HG02840 (cell line): ENCODE data around the gene LRRK1.

ENCODE experiments used
- ATAC-seq: cut with Tn5 transposase; IDR thresholded peaks from one replicate; pipeline ENCODE4 v1.9.1; 2021; ENCODE audit warnings: mild to moderate bottlenecking, moderate library complexity, moderate number of reproducible peaks; ENCODE audit not compliant: unreplicated experiment, low FRiP score

Gene LRRK1

DNA sequence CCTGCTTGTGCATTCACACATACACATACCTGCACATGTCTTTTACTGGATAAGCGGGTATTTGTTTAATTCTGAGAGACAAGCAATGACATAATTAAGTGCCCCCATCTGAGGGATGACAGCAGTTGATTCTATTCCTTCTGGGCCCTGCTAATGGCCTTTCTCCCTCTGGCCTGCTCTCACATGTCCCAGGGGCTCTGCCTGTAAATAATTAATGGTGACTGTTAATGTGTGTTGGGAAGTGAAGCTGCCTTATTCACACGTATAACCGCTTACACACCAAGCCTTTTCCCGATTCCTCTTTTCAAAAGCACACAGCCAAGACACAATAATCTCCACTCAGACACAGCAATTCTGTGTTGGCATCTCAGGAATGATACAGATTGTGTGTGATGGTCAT, 47.8 kb downstream of the LRRK1 start:
- ATAC-seq = peak; percentile 75

DNA sequence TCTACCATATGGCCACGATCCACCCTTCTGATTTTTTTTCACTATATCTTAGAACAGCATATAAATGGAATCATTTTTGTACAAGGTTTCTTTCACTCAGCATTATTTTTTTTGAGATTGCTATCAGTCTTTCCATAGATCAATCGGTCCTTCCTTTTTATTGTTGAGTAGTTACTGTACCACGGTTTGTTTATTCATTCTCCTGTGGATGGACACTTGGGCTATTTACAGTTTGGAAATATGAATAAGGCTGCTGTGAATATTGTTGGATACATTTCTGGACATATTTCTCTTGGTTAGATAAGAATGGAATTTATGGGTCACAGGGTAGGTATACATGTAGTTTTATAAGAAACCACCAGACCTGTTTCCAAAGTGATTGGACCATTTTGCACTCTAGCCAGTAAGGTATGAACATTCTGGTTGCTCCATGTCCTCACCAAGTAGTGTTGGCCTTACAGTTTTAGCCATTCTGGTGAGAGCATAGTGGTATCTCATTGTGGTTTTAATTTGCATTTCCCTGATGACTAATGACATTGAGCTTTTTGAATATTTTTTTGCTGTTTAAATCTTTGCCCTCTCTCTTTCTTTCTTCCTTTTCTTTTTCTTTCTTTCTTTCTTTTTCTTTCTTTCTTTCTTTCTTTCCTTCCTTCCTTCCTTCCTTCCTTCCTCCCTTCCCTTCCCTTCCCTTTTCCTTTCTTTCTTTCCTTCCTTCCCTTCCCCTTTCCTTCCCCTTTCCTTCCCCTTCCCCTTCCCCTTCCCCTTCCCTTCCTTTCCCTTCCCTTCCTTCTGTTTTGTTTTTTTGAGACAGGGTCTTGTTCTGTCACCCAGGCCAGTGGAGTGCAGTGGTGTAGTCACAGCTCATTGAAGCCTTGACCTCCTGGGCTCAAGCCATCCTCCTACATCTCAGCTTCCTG, 49.2 kb downstream of the LRRK1 start:
- ATAC-seq = no peak

DNA sequence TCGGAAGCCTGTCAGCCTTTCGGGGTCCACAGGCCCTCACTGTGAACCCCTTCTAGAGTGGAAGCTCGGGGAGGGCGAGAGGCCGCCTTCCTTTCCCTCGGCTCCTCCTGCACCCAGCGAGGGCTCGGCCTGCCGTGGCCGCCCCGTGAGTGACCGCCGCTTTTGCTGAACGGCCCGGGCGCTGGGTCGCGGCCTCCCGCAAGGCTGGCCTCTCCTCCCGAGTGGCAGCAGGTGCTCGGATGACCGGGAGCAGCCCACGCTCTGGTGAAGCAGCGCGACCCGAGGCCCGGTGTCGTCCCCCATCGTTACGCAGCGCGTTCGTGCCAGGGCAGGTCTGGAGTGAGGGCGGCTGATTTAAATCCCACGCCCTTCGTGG, 53.8 kb downstream of the LRRK1 start:
- ATAC-seq = no peak

DNA sequence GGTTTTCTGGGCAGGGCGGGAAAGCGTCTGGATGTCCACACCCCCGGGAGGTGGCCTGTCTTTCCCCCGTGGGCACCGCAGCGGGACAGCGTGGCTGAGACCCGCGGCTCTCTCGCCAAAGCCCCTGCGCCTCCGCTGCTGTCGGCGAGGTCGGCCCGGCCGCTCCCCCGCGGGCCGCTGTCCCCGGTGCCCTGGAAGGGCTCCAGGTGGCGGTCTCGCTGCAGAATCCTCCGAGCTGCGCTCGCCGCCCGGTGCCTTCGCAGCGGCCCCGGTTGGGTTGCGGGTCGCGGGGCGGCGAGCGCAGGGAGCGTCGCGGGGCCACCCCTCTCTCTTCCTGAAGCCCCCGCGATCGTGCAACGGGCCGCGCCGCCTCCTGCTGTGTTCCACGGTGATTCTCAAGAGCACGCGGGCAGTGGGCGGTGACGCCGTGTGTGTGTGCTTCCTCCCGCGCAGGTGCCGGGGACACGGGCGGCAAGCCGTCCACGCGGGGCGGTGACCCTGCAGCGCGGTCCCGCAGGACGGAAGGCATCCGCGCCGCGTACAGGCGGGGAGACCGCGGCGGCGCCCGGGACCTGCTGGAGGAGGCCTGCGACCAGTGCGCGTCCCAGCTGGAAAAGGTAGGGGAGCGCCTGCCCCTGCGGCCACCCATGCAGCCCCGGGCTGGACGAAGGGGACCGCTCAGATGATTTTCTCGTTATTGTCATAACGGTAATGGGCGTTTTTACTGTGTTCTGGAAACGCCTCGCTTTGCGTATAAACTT, 54.4 kb downstream of the LRRK1 start:
- ATAC-seq = no peak

DNA sequence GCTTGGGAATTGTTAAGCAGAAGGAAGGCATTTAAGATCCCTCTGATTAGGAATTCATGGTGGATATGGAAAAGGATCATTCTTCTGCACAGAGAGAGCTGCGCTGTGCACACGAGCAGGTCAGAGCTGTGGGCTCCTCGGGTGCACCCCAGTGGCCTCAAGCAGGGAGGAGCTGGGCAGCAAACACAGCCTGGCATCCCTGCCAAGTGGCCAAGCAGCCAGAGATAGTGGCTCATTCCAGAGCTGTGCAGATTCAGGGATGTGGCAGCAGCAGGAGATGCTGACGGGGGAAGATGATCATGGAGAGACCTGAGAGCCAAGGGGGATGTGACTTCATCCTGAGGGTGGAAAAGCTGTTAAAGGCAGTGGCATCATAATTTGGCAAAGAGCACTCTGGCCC, 55.9 kb downstream of the LRRK1 start:
- ATAC-seq = no peak

DNA sequence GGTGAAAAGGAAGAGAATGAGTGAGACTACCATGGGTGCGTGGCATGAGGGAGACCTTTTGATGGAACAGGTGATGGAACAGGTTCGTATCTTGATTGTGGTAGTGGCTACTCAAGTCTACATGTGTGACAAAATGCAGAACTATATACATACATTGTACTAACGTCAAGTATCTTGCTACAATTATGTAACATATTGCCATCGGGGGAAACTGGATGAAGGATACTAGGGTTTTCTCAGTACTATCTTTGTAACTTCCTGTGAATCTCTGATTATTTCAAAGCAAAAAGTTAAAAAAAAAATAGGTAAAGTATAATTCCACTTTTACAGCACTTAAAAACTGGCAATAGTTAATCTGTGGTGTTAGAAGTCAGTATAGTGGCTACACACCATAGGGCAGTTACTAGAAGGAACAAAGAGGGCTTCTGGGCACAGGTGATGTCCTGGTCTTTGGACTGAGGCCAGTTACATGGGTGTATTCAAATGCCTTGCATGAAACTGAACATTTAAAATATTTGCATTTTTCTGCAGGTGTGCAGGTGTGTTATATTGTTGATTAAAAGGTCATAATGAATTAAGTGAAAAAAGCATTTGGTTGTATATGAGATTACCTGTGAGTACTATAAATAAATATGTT, 61.4 kb downstream of the LRRK1 start:
- no peak for ATAC-seq

DNA sequence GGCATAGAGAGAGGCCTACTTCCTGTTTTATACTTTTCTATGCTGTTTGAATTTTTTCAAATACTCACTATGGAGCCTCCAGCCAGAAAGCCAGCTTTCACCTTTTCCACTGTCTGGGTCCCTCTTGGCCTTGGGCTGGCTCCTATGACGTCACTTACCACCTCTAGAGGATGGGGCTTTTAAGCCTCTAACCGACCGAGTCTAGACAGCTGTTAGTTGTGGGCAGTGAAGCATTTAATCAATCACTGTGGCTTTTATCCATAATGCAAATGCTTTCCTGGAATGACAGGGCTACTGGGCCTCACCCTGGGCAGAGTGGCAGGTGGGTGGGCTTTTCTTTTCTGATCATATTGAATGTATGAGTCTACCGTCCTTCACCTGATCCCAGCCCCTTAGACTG, 61.9 kb downstream of the LRRK1 start:
- no peak for ATAC-seq

DNA sequence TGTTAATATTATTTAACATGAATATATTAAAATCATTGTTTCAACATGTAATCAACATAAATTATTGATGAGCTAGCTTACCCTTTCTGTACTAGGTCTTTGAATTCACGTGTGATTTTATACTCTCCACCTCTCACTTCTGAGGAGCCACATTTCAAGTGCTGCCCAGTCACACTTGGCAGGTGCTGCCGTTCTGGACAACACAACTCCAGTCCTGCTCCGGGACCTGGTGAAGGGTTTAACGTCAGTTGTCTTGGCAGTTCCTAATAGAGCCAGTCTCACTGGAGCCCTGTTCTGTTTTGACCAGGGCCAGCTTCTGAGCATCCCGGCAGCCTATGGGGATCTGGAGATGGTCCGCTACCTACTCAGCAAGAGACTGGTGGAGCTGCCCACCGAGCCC, 64.1 kb downstream of the LRRK1 start:
- no peak for ATAC-seq

DNA sequence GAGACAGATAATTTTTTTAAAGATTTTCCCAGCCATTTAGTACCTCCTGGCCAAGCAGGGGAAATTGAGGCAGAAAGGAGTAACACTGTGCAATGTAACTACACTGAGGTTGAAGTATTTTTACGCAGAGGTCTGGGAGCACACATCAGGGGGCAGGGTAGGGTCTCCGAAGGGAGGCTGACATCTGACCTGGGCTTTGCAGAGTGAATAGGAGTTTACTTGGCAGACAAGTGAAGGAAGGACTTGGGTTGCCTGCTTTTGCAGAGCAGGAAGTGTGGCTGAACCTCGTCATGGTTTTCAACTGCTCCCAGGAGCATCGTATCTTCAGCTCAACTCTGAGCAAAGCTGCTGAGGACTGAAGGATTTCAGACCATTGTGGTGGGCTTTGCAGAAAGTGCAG, 66.2 kb downstream of the LRRK1 start:
- ATAC-seq = no peak

DNA sequence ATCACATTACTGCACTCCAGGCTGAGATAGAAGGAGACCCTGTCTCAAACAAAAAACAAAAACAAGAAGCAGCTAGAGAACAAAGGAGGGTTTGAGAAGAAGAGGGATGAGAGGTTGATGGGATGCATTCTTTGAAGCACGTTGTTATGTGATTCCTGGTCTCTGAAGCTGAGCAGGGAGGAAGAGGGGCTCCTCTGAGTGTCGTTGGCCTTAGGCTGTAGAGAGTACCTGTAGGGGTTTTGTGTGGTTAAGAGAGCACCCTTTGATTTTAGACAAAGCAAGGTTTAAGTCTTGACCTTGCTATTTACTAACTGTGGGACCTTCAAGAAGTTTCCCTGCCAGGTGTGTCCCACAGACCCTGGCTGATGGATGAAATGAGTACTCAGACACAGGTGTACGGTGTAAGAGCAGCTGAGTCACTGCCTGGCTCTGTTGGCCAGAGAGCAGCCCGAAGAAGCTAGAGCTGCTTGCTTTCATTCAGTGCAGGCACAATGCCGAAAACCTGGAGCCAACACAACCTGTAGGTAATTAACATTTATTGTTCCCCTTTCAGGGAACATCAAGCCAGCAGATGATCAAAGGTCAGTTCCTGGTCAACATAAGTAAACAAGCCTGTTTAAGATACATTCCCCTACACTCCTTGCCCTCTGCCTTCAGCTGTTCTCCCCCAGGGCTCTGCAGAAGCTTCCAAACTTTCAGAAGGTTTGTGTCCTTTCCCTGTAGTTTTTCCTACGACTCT, 67.2 kb downstream of the LRRK1 start:
- ATAC-seq = no peak

DNA sequence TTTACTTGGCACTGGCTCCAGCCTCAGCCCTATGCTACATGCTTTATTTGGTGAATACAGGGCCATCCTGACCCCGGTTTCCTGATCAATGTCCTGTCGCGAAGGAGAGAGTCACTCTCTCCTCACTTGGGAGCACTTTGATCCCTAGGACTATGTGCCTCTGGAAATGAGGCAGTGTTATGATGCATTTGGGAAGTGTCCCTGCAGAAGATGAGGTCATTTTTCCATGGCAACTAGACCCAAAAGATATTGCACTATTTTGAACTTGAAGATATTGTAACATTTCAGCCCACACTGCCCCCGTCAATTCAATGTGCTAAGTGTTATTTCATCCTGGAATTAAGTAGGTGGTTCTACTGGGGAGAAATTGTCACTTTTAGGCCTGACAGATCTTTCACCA, 68.0 kb downstream of the LRRK1 start:
- no peak for ATAC-seq

DNA sequence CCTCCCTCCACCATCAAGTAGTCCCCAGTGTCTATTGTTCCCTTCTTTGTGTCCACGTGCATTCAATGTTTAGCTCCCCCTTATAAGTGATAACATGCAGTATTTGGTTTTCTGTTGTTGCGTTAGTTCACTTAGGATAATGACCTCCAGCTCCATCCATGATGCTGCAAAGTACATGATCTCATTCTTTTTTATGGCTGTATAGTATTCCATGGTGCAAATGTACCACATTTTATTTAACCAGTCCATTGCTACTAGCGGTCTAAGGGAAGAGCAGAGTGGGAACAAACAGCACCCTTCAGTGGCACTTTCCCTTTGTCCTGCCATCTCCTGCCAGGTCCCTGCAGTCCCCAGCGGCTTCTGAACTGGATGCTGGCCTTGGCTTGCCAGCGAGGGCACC, 69.1 kb downstream of the LRRK1 start:
- ATAC-seq = no peak

DNA sequence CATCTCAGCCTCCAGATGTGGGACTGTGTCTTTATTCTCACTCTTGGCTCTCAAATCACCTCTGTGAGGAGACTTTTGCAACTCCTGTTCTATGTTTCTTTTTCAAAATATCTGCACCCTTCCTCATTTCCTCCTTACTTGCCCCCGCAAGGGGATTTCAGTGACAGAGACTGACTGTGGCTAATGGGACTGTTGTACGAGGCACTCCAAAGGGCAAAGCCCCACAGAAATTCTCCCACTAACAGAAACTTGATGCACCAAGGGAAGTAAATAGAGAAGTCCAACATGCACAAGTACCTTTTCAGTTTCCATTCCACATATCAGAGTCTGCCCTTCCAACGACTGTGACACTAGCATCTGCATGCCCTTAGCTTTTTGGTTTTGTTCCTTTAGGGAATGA, 69.7 kb downstream of the LRRK1 start:
- ATAC-seq = no peak

DNA sequence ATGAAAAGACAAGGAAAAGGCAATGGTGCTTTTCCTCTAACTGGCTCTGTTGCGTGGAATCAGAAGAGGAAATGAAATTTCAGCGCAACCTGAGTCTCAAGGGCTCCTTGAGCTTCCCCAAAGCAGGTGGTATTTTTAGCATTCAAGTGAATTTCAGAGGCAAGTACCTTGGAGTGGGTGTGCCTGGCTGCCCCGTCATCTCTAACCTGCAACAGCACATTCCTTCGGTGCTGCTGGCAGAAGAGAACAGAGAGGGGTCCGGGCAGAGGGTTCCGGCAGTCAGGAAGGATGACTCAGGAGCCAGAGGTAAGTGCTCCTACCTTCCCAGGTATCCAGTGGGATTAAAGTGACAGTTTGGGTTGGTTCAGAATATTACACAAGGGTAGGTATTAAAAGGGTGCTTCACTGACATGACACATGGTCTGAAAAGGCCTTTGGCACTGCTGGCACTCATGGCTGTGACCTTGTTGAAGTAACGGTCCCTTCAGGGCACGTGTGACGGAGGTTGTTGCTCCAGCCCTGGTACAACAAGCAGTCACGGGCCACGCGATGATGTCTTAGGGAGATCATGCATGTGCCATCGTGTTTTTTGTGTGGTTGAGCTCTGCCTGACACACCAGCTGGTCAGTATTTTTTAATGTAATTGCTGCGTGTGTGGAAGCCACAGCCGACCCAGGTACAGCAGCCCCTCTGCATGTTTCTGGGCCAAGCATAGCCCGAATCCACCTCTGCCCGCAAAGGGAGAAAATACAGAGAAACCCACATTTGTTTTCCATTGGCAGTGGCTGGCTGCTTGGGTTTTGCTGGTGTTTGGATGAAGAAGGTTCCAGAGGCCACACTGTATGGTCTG, 75.7 kb downstream of the LRRK1 start:
- ATAC-seq = no peak

DNA sequence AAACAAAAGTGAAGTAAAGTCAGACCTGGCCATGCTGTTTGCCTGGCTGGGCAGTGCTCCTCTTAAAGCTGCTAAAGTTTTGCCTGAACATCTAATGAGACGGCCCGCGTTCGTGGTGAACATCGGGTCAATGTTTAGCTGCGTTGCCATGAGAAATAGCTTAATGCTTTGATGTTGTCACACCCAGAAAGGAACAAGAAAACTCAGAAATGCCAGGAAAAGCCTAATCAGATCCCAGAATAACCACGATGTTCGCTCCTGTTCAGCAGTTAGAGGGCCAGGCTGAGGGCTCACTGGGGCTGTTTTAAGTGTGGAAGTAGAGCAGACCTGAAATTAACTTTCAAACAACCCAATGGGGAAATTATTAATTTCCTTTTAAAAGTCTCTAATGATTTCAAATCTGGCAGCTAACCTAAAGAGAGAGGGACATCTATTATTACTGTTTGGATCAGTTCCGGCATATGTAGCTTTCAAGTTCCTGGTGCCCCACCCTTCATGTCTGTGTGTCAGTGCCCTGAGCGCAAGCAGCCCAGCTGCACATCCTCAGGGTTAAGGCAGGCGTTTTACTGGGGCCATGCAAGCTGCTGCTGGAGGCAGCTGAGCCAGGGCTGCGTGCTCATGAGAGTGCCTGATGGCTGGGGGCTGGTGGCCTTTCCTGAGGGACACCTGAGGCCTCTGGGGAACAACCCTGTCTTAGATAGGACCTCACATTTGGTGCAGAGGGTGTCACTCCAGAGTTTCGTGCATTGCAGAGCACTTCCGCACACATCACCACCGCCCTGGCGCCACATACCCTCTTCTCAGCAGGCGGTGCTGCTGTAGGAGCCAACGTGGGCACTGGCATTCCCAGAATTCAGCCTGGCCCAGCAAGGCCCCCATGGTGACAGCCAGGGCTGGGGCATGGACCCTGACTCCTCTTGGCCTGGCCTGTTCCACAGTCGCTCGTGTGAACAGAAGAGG, 76.6 kb downstream of the LRRK1 start:
- no peak for ATAC-seq

DNA sequence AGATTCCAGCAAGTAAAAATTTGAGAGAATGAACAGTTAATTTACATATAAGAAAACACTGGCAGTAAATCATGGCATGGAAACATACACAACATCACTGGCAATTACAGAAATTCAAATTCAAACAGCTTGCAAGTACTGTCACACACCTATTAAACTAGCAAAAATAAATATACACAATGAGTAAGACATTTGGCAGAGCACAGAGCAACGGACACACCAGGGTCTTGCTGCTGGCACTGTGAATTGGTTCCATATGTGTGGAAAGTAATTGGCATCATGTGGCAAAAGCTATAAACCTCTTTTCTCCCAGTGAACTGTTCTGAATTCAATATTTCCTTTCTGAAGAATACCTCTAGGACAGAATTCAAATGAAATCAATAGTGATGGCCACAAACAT, 78.3 kb downstream of the LRRK1 start:
- no peak for ATAC-seq

DNA sequence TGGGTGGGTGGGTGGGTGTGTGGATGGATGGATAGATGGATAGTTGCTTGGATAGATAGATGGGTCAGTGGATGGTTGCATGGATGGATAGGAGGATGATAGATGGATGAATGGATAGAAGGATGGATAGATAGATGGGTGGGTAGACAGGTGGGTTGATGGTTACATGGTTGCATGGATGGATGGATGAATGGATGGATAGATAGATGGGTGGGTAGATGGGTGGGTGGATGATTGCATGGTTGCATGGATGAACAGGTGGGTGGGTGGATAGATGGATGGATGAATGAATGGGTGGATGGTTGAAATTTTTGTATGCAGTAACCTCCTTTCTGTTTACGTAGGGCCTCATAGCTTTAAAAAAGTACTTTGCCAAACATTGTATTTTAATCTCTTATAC, 79.5 kb downstream of the LRRK1 start:
- no peak for ATAC-seq

DNA sequence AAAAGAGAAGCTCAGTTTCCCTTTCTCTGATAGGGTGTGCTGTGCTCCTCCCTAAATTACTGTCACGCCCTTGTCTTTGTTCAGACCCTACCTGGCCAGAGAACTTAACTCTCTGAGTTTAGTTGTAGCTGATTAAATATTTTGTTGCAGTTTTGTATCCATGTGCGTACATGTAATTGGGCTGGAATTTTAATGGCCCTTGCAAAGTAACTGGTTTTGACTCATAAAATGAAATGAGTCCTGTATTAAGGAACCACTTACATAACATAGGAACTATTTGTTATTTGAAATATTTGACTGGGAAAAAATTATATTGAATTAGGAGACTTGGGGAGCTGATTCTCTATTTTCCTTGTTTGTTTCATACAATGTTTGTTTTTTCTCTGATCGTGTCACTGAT, 80.2 kb downstream of the LRRK1 start:
- no peak for ATAC-seq

DNA sequence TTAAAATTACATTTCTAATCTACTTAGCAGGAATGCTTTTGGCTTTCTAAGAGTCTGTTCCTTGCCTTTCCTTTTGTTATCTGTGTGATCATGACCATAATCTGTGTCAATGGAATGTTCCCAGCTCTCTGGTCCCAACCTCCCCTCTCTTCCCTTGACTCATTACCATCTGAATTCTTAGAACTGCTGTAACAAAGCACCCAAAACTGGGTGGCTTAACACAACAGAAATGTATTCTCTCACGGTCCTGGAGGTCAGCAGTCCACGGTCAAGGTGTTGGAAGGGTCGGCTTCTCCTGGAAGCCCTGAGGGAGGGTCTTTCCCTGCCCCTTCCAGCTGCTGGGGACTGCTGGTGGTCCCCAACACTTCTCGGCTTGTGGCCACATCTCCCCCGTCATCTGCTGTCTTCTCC, 81.1 kb downstream of the LRRK1 start:
- no peak for ATAC-seq
